ENCODE results near the gene KCNT2.

DNA sequence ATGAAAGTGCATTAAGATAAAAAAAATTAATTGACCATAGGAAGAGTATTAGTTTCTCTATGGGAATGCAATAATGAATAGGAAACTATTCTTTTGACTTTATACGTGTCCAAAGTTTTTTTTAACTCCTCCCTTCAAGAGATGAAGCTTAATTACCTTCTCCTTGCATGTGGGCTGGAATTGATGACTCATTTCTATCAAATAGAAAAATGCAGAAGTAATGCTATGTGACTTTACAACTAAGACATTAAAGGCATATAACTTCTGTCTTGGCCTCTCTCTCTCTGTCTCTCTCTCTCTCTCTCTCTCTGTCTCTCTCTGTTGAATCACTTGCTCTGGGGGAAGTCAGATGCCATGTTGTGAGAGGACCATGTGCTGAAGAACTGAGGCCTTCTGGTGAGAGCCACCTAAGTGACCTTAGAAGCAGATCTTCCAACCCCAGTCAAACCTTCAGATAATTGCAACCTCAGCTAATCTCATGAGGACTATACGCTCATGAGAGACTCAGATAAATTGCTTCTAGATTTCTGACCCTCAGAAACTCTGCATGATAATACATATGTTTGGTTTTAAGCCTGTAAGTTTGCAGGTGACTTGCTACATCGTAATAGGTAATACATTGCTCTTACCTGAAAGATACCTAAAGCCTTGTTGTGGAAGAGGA lies 414.2 kb downstream of the KCNT2 start:
- TF ChIP-seq, protein P1, sequence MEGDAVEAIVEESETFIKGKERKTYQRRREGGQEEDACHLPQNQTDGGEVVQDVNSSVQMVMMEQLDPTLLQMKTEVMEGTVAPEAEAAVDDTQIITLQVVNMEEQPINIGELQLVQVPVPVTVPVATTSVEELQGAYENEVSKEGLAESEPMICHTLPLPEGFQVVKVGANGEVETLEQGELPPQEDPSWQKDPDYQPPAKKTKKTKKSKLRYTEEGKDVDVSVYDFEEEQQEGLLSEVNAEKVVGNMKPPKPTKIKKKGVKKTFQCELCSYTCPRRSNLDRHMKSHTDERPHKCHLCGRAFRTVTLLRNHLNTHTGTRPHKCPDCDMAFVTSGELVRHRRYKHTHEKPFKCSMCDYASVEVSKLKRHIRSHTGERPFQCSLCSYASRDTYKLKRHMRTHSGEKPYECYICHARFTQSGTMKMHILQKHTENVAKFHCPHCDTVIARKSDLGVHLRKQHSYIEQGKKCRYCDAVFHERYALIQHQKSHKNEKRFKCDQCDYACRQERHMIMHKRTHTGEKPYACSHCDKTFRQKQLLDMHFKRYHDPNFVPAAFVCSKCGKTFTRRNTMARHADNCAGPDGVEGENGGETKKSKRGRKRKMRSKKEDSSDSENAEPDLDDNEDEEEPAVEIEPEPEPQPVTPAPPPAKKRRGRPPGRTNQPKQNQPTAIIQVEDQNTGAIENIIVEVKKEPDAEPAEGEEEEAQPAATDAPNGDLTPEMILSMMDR (IDR thresholded peaks at IDR 0.05): no peak
- TF ChIP-seq POLR2A (IDR thresholded peaks at IDR 0.05): no peak

Measured in heart left ventricle (tissue), 13 donors.